Raji (cell line): ENCODE measurements around the gene OR4K5.

ENCODE experiments used
- POLR2A ChIP-seq: IDR thresholded peaks from 2 replicates; pipeline ENCODE4 v1.6.1; 2011; ENCODE audit warnings: low read depth, low read length, control low read depth; ENCODE audit not compliant: insufficient read depth

OR4K5 gene

DNA sequence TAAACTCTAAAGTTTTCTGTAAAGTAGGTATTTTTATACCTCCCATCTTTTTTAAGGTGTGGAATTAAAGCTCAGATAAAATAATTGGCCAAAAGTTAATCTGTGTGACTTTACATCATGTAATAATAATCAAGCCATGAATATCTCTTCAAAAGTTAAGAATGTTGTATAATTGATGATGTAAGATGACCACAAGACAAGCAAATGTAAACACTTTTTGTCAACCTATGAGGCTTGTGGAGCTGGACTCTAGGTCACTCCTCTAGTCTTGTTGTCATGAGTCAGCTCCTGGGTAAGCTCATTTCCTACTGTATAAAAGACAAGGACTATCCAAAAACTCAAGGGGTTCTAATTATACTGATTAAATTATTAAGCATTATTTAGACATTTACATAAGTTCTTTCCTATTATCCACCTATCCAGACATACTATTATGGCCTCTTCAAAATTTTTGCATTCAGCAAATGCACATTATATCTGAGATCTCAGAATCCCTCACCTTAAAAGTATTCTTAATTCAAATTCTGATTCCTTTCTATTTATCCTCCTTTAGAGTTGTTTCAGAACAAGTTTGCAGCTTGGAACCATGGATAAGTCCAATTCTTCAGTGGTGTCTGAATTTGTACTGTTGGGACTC, at the start of gene OR4K5:
OR4K5 (plus strand) TSS at position 587 of the 637 bp plus-strand sequence; CDS start at position 587, 0 bp downstream.
- TF ChIP-seq POLR2A, result no peak

- no peak for TF ChIP-seq POLR2A
Observed at GRCh38 chr14:19873178-19873577, 47.2 kb upstream of the OR4K5 start.

GRCh38 chr14:19874842-19875241, 45.6 kb upstream of the OR4K5 start, which contains the start of gene OR4K2:
OR4K2 (plus strand) TSS chr14:19875142; CDS start chr14:19876268, 1,126 bp downstream.
- no peak for TF ChIP-seq POLR2A

GRCh38 chr14:19878029-19878642, 42.3 kb upstream of the OR4K5 start:
- no peak for TF ChIP-seq POLR2A

DNA sequence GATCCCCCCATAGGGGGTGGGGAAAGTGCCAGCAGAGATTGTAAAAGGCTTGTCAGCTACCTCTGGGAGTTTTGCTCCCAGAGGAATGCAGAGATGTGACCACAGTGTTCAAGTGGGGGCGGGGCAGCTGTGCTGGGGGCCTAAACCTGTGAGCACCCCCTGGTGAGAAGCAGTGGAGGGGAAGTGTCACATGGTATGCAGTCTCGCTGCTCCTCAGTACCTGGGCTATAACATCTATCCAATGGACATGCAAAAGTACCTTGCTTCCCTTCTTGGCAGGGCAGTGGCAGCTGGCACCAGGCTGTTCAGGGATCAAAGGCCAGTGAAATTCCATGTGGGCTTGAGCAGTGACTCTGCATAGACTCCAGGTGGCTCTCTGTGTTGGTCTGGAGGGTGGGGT, 25.1 kb upstream of the OR4K5 start:
- no peak for TF ChIP-seq POLR2A

DNA sequence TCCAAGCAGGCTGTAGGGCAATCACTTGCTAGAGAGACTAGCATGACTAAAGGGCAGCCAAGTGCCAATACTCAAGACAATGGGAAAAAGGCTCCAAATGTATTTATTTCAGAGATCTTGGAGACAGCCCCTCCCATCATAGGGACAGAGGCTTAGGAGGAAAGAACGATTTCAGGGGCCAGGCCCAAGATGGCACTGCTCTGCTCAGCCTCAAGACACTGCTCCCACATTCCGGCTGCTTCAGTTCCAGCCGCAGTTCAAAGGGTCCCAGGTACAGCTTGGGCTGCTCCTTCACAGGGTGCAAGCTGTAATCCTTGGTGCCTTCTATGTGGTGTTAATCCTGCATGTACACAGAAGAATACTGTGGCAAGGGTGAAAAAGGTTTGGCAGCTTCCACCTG, 19.4 kb upstream of the OR4K5 start:
- TF ChIP-seq POLR2A, result no peak

DNA sequence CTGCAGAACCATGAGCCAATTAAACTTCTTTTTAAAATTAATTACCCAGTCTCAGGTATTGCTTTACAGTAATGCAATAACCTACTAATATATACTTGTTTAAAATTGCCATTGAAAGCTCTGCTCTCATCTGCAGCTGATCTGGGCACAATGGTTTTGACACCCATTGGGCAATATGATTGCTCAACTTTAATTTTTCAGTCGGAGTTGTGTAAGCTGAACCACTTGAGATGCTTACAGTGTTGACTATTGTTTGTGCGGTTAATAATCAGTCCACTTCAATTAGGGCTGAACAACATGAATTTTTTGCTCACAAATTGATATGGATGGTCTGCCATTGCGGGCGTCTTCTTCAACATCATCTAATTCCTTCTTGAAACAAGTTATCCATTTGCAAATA, 18.0 kb upstream of the OR4K5 start:
- no peak for TF ChIP-seq POLR2A

DNA sequence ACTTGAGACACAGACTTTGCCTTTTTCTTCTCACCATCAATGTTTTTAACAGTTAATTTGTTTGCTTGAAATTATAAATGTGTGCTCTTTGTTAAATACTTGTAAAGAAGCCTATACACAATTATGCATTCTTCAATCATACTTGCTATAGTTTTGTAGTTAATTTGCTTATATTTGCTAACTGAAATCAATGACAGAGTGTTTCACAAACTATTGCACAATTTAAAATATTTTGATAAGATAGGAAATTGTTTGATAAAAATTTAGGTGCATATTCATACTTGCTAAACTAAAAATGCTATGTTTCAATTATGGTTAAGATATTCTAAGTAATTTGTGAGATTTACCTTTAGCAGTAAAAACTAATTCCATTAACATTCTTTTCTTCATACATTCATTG, 13.7 kb upstream of the OR4K5 start:
- TF ChIP-seq POLR2A, result no peak

DNA sequence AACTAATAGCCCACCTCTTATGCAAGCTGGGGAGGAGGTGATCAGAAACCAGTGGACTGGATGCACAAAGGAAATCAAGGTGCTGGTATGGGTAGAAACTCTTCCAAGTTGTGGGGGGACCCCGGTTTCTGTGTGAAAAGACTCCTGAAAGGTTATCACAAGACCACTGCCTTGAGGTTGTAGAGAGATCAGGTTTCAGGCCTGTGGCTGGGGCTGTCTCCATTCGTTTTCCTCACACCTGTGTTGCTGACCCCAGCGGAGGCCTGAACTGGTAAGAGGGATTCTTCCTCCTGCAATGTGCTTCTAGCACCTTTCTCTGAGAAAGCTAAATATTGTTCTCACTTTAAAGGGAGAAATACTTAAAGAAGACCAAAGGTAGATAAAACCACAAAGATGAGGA, 9.3 kb upstream of the OR4K5 start:
- no peak for TF ChIP-seq POLR2A

- no peak for TF ChIP-seq POLR2A
Observed at GRCh38 chr14:19917243-19917642, 3.2 kb upstream of the OR4K5 start.

DNA sequence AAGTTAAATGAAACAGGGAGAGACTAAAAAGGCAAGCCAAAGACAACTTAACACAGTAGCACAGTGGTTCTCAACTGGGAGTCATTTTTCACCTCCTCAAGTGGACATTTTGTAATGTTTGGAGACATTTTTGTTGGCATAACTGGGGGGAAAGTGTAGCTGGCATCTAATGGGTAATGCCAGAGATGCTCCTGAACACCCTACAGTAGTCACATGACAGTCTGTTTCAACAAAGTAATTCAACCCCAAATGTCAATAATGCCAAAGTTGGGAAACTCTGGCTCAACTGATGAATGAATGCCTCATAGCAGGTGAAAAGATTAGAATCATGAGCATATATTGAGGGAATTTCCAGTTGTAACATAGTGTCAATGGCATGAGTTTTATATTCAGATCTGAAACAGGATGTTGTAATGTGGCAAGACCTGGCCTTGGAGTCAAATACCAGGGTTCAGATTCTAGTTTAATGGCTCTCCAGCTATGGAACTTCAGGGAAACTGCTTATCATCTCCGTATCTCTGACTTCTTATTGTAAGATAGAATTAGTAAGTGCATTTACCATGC, 2.4 kb upstream of the OR4K5 start:
- no peak for TF ChIP-seq POLR2A

DNA sequence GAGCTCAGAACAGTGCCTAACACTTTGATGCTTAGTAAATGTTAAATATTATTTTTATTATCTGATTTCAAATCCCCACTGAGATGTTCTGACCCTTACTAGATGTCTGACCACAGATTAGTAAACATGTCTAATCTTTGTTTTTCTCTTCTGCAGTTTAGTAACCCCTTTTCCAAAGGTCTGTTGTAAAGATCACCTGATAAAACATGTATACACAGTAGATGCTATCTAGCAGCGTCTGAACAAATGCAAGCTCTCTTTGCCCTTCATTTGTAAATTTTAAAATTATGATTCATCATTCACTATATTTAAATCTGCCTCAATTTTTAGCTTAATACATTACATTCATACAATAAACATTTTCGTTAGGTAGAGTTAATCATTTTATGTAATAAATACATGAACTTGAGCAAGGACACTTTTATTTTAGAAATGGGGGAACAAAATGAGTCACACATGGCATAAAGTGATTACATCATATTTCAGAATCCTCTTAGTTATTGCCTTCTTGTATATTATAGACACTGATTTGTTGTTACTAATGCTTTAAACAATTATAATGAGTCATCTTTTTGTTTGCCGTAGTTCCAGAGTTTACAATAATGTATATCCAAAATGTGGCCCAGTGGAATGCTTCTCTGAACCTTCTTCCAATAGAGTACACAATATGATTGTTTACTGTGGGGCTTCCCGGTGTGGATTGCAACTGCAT, 1.7 kb upstream of the OR4K5 start:
- no peak for TF ChIP-seq POLR2A

GRCh38 chr14:19930617-19931016, 10.2 kb downstream of the OR4K5 start, which contains the start of gene OR4K1:
OR4K1 (plus strand) TSS chr14:19930917; CDS start chr14:19935667, 4,750 bp downstream.
- no peak for TF ChIP-seq POLR2A

DNA sequence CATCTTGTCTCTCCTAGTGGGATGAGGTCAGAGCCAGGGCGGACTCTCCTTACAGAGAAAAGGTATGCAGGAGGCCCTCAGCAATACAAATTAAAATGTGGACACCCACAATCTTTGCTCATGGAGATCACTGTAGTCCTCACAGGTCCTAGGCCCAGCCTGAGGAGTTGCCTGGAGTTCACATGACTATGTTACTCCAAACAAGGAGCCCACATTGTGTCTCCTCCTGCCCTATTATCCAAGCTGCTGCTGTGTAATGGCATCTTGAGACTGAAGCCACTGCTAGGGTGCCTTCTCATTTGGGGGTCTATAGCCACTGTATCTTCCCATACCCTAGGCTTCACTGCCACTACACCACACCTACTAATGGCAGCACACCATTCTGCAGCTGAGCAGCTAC, 21.3 kb downstream of the OR4K5 start:
- no peak for TF ChIP-seq POLR2A

DNA sequence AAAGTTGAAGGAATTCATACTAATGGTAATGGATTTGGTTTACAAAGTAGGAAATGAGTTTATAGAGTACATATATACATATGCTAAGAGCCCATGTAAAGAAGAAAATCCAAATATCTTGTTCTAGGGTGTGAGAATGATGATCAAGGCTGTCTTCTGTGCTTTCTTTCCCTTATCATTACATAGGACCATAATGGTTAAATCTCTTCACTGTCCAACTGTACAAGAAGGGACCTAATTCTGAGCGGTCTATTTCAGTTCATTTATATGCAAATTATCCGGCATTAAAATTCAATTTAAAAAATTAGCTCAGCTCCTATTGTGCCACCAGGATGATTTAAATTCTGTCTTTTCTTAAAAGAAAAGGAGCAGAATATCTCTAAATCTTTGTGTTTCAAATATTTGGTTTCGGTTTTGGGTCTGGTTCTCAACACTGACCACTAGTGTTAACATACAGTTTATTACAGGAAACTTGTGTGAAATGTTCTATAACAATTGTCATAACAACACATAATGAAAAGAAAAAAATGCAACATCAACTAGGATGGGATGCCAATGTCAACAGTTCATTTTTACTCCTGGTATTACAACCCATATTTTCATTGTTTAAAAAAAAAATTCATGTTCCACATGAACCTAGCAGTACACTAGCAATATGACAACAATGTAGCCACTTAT, 27.1 kb downstream of the OR4K5 start:
- no peak for TF ChIP-seq POLR2A
